AG04450 (cell line): ENCODE measurements around the gene CPLX1. TPM values are rescaled to one million over a fixed set of nuclear protein-coding genes. Genes with fewer than 3 reads are reported as not detected.

Experiments used
- CTCF ChIA-PET: fragments of 300-600, 350-600 bp; formaldehyde crosslinking; extraction: SDS; loops from one replicate; lab custom pipeline; 2022; ENCODE audit warnings: antibody characterized with exemption, inconsistent platforms; lab: Charles Lee
- POLR2A ChIA-PET: fragments of 350-600 bp; formaldehyde crosslinking; extraction: SDS; loops from one replicate; lab custom pipeline; 2021; ENCODE audit warnings: antibody characterized with exemption, inconsistent platforms; lab: Yijun Ruan, JAX
- DNase-seq: peaks from one replicate; pipeline ENCODE4 v3.0.0-alpha.2; 2011; ENCODE audit warnings: low read depth, low spot score
- H3K27ac ChIP-seq: one replicate; pipeline ENCODE4 v1.5.1; 2012; ENCODE audit warnings: low read depth, low read length, control low read depth
- H3K27me3 ChIP-seq: one replicate; pipeline ENCODE4 v1.6.0; 2012; ENCODE audit warnings: low read length; ENCODE audit not compliant: control insufficient read depth, insufficient read depth
- H3K4me3 ChIP-seq: 2 replicates; pipeline ENCODE4 v1.5.1; 2011; ENCODE audit warnings: mild to moderate bottlenecking, low read depth, low read length, control low read depth
- H3K9me3 ChIP-seq: 2 replicates; pipeline ENCODE4 v1.5.1; 2012; ENCODE audit warnings: low read length; ENCODE audit not compliant: control insufficient read depth, insufficient read depth
- polyA plus RNA-seq: library from polyadenylated mRNA; depleted of rRNA; stranded (reverse); fragments of >200 nt; gene quantifications from 2 replicates; pipeline ENCODE4 v1.2.3, GENCODE V29; 2011
- TF ChIP-seq, protein P1 (sequence below): IDR thresholded peaks from 2 replicates; pipeline ENCODE4 v1.5.1; 2011; ENCODE audit warnings: low read depth, low read length, control low read depth, inconsistent platforms

CPLX1 gene
- polyA plus RNA-seq, 1 experiment: not detected

- Histone ChIP-seq H3K27me3 (no peaks in the 10 kb centered on the region), H3K27ac (no peak overlapping the region), H3K4me3 (no peak overlapping the region), H3K9me3 (peaks cover 6% of the 10 kb centered on the region; the same call in 1 of the 2 replicates)
- TF ChIP-seq, protein P1, sequence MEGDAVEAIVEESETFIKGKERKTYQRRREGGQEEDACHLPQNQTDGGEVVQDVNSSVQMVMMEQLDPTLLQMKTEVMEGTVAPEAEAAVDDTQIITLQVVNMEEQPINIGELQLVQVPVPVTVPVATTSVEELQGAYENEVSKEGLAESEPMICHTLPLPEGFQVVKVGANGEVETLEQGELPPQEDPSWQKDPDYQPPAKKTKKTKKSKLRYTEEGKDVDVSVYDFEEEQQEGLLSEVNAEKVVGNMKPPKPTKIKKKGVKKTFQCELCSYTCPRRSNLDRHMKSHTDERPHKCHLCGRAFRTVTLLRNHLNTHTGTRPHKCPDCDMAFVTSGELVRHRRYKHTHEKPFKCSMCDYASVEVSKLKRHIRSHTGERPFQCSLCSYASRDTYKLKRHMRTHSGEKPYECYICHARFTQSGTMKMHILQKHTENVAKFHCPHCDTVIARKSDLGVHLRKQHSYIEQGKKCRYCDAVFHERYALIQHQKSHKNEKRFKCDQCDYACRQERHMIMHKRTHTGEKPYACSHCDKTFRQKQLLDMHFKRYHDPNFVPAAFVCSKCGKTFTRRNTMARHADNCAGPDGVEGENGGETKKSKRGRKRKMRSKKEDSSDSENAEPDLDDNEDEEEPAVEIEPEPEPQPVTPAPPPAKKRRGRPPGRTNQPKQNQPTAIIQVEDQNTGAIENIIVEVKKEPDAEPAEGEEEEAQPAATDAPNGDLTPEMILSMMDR: no peak
- ChIA-PET POLR2A (interaction anchor here (0.6 kb wide), 1 partner anchor 23 kb away, joined by 3 read pairs; no protein-coding TSS in a partner anchor), CTCF (interaction anchor here (0.7 to 1.4 kb wide), 2 partner anchors 8 to 9 kb away, joined by 4 read pairs; no protein-coding TSS in a partner anchor)
- DNase-seq: no peak
These were observed 75.9 kb downstream of the CPLX1 start for GRCh38 chr4:749698-750666.

DNA sequence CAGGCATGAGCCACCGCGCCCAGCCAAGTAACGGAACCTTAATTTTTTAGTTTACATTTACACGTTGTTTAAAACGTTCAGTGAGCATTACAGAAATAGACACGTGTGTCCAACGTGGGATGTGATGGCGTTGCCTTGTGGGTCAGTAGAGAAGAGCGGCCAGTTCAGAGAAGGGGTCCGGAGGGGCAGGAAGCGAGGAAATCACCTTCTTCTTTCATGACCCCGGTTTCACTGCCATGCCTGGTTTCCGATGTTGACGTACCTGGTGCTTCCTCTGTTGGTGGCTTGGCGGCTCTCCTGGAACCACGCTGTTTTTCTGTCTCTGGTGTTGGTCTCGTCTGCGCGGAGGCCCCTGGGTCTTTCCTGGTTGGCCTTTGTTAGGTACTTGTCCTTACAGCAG lies 77.5 kb downstream of the CPLX1 start:
- ChIA-PET POLR2A (no interaction called here), CTCF (no interaction called here)
- Histone ChIP-seq H3K9me3 (peaks cover 3% of the 10 kb centered on the region; the same call in 1 of the 2 replicates), H3K27me3 (no peaks in the 10 kb centered on the region), H3K27ac (no peak overlapping the region), H3K4me3 (no peak overlapping the region)
- TF ChIP-seq, protein P1: no peak
- no peak for DNase-seq

- TF ChIP-seq, protein P1: no peak
- Histone ChIP-seq H3K27me3 (no peaks in the 10 kb centered on the region), H3K4me3 (no peak overlapping the region), H3K9me3 (peaks cover 3% of the 10 kb centered on the region; the same call in 1 of the 2 replicates), H3K27ac (peak overlapping the region; percentile 21)
- POLR2A ChIA-PET: no interaction called here
- CTCF ChIA-PET: no interaction called here
- no peak for DNase-seq
These were observed 78.3 kb downstream of the CPLX1 start for GRCh38 chr4:747546-748170.

DNA sequence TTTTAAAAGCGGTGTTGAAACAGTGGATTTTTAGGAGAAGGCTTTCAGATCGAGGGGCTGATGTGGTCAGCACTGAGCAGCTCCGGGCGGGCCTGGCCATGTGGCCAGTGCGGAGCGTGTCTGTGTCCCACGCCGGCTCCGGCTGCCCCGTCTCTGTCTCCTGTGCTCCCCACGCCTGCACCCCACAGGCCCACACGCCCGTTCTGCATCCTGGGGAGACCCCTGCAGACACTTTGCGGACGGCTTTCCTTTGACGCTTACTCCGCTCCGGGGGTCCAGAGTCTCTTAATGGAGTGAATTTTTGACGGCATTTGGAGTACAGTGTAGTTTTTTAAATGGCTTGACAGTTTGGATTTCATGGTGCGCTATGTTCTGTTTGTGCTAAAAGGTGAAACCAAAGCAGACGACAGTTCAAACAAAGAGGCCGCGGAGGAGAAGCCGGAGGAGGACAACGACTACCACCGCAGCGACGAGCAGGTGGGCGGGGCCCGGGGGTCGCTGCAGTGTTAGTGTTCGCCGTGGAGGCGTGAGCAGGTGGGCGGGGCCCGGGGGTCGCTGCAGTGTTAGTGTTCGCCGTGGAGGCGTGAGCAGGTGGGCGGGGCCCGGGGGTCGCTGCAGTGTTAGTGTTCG lies 81.6 kb downstream of the CPLX1 start:
- Histone ChIP-seq H3K27ac (no peak overlapping the region), H3K27me3 (no peaks in the 10 kb centered on the region), H3K4me3 (no peak overlapping the region), H3K9me3 (no peaks in the 10 kb centered on the region; the same call in 1 of the 2 replicates)
- CTCF ChIA-PET: no interaction called here
- DNase-seq: no peak
- TF ChIP-seq, protein P1: no peak
- POLR2A ChIA-PET: no interaction called here
